OCI-LY3 (cell line): Measurements from ENCODE around the gene MYO3A.
"Not testable (repeated sequence)": the region's sequence is repeated elsewhere in the genome, so short reads cannot be mapped to it uniquely, and the experiment has no call there.

Experiments
- H2AFZ ChIP-seq: fragments of 200-600, 300-600 bp; shearing (Covaris generic); 2 replicates; pipeline ENCODE4 v1.6.0; 2014; ENCODE audit warnings: antibody characterized with exemption, low read depth, low read length
- H3K27ac ChIP-seq: fragments of 200-600, 300-600 bp; sonication (generic); 2 replicates; pipeline ENCODE4 v1.5.1; 2014; ENCODE audit warnings: mild to moderate bottlenecking, low read length, moderate library complexity, mixed read lengths
- H3K27me3 ChIP-seq: fragments of 200-600, 300-600 bp; sonication (generic); 2 replicates; pipeline ENCODE4 v1.6.1; 2014; ENCODE audit warnings: low read depth, low read length, mixed read lengths
- H3K36me3 ChIP-seq: fragments of 200-600, 300-600 bp; sonication (generic); replicated peaks from 2 replicates; pipeline ENCODE3; 2014; ENCODE audit warnings: low read depth, low read length, mixed read lengths
- H3K4me1 ChIP-seq: fragments of 300-600, 200-600 bp; sonication (generic); 2 replicates; pipeline ENCODE4 v1.6.1; 2014; ENCODE audit warnings: low read length, mixed read lengths
- H3K4me2 ChIP-seq: fragments of 200-600, 300-600 bp; sonication (generic); 2 replicates; pipeline ENCODE4 v1.6.1; 2014; ENCODE audit warnings: low read length, mixed read lengths
- H3K4me3 ChIP-seq: fragments of 300-600, 200-600 bp; sonication (generic); 2 replicates; pipeline ENCODE4 v1.5.1; 2014; ENCODE audit warnings: antibody characterized with exemption, mild to moderate bottlenecking, low read length, moderate library complexity
- H3K79me2 ChIP-seq: fragments of 300-600, 200-600 bp; shearing (Covaris generic); 2 replicates; pipeline ENCODE4 v1.6.1; 2014; ENCODE audit warnings: mild to moderate bottlenecking, low read length, mixed read lengths
- H3K9ac ChIP-seq: fragments of 300-600, 200-600 bp; shearing (Covaris generic); 2 replicates; pipeline ENCODE4 v1.6.0; 2014; ENCODE audit warnings: mild to moderate bottlenecking, low read length, moderate library complexity
- H3K9me3 ChIP-seq: fragments of 200-600, 300-600 bp; shearing (Covaris generic); 2 replicates; pipeline ENCODE4 v1.6.1; 2014; ENCODE audit warnings: low read length, mixed read lengths; ENCODE audit not compliant: insufficient read depth
- H4K20me1 ChIP-seq: fragments of 200-600, 300-600 bp; sonication (generic); 2 replicates; pipeline ENCODE4 v1.6.1; 2016; ENCODE audit warnings: low read length, mixed read lengths; ENCODE audit not compliant: insufficient read depth
- CTCF ChIP-seq: fragments of 200-600, 300-600 bp; sonication (generic); IDR thresholded peaks from 2 replicates; pipeline ENCODE4 v1.5.1; 2014; ENCODE audit warnings: antibody characterized with exemption, low read length, low read depth
- EZH2phosphoT487 ChIP-seq: fragments of 200-600 bp; shearing (Covaris generic); IDR thresholded peaks from 2 replicates; pipeline ENCODE4 v1.6.1; 2018; ENCODE audit warnings: antibody characterized with exemption, mixed run types, low read depth

The MYO3A gene

GRCh38 chr10:25989951-25990350 lies 55.9 kb downstream of the MYO3A start:
- no peaks in the 10 kb centered on the region for H4K20me1 ChIP-seq
- no peak overlapping the region for H3K9ac ChIP-seq
- TF ChIP-seq EZH2phosphoT487: no peak
- no peak for TF ChIP-seq CTCF
- no peak overlapping the region for H3K27ac ChIP-seq
- no peaks in the 10 kb centered on the region for H3K9me3 ChIP-seq
- no peaks in the 10 kb centered on the region for H3K36me3 ChIP-seq
- no peak overlapping the region for H2AFZ ChIP-seq
- H3K4me2 ChIP-seq: no peak overlapping the region
- H3K4me3 ChIP-seq: no peak overlapping the region
- no peaks in the 10 kb centered on the region for H3K27me3 ChIP-seq
- no peaks in the 10 kb centered on the region for H3K4me1 ChIP-seq
- H3K79me2 ChIP-seq: no peaks in the 10 kb centered on the region

GRCh38 chr10:25999295-25999981 lies 65.4 kb downstream of the MYO3A start:
- H3K36me3 ChIP-seq: no peaks in the 10 kb centered on the region
- TF ChIP-seq CTCF: no peak
- TF ChIP-seq EZH2phosphoT487: no peak
- no peak overlapping the region for H3K4me2 ChIP-seq
- H3K27me3 ChIP-seq: peaks cover 17% of the 10 kb centered on the region
- peaks cover 11% of the 10 kb centered on the region for H3K4me1 ChIP-seq
- no peaks in the 10 kb centered on the region for H3K79me2 ChIP-seq
- no peaks in the 10 kb centered on the region for H4K20me1 ChIP-seq
- no peak overlapping the region for H3K9ac ChIP-seq
- no peak overlapping the region for H2AFZ ChIP-seq
- no peak overlapping the region for H3K4me3 ChIP-seq
- no peak overlapping the region for H3K27ac ChIP-seq
- no peaks in the 10 kb centered on the region for H3K9me3 ChIP-seq

GRCh38 chr10:26000971-26001370 lies 66.9 kb downstream of the MYO3A start:
- no peak overlapping the region for H2AFZ ChIP-seq
- H3K4me1 ChIP-seq: peaks cover 11% of the 10 kb centered on the region
- H3K9ac ChIP-seq: no peak overlapping the region
- no peaks in the 10 kb centered on the region for H3K36me3 ChIP-seq
- H3K9me3 ChIP-seq: no peaks in the 10 kb centered on the region
- H3K79me2 ChIP-seq: no peaks in the 10 kb centered on the region
- H3K4me3 ChIP-seq: no peak overlapping the region
- TF ChIP-seq EZH2phosphoT487 (no peak), CTCF (no peak)
- H3K4me2 ChIP-seq: no peak overlapping the region
- H3K27me3 ChIP-seq: peaks cover 17% of the 10 kb centered on the region
- H4K20me1 ChIP-seq: no peaks in the 10 kb centered on the region
- H3K27ac ChIP-seq: no peak overlapping the region

GRCh38 chr10:26002466-26002865 lies 68.4 kb downstream of the MYO3A start:
- not testable (repeated sequence) for H3K9me3 ChIP-seq, H3K27ac ChIP-seq, H3K4me2 ChIP-seq, H2AFZ ChIP-seq, H3K36me3 ChIP-seq, H3K9ac ChIP-seq, H4K20me1 ChIP-seq, H3K4me3 ChIP-seq, H3K79me2 ChIP-seq
- Histone ChIP-seq H3K4me1 (peaks cover 11% of the 10 kb centered on the region), H3K27me3 (peaks cover 14% of the 10 kb centered on the region)
